Glutamatergic neuron (in vitro differentiated cells): Measurements from ENCODE around the gene FARS2. TPM values are rescaled to one million over a fixed set of nuclear protein-coding genes. Genes with fewer than 3 reads are reported as not detected.

ENCODE experiments used
- DNase-seq: peaks from one replicate; pipeline ENCODE4 v3.0.0; 2022
- H3K27ac Mint-ChIP-seq: one replicate; pipeline ENCODE4 v1.8.0; 2020; ENCODE audit warnings: mild to moderate bottlenecking, mixed read lengths, inconsistent platforms; ENCODE audit not compliant: unreplicated experiment
- H3K27me3 Mint-ChIP-seq: one replicate; pipeline ENCODE4 v1.8.0; 2020; ENCODE audit warnings: mild to moderate bottlenecking, moderate library complexity, mixed read lengths, inconsistent platforms; ENCODE audit not compliant: unreplicated experiment
- H3K36me3 Mint-ChIP-seq: one replicate; pipeline ENCODE4 v1.8.0; 2020; ENCODE audit warnings: mild to moderate bottlenecking, mixed read lengths, inconsistent platforms; ENCODE audit not compliant: unreplicated experiment
- H3K4me1 Mint-ChIP-seq: one replicate; pipeline ENCODE4 v1.8.0; 2020; ENCODE audit warnings: mild to moderate bottlenecking, low read depth, mixed read lengths, inconsistent platforms; ENCODE audit not compliant: unreplicated experiment
- H3K4me3 Mint-ChIP-seq: one replicate; pipeline ENCODE4 v1.8.0; 2020; ENCODE audit warnings: mild to moderate bottlenecking, mixed read lengths, inconsistent platforms; ENCODE audit not compliant: unreplicated experiment
- H3K9me3 Mint-ChIP-seq: one replicate; pipeline ENCODE4 v1.8.0; 2020; ENCODE audit warnings: mild to moderate bottlenecking, moderate library complexity, mixed read lengths, inconsistent platforms; ENCODE audit not compliant: unreplicated experiment
- CTCF ChIP-seq: fragments of 200-600 bp; sonication (generic); IDR thresholded peaks from one replicate; pipeline ENCODE4 v1.5.0; 2021; ENCODE audit not compliant: partially characterized antibody, unreplicated experiment
- total RNA-seq: library from RNA; stranded (reverse); fragmentation: NEBNext Ultra II Directional; extraction: Animal tissue kit (Norgen Biotek cat#: 25700); gene quantifications from one replicate; pipeline ENCODE4 v1.2.1, GENCODE V29; 2021; ENCODE audit not compliant: unreplicated experiment

FARS2 gene
- total RNA-seq, 1 donor from 2014 or later, result 14.2 TPM

- TF ChIP-seq CTCF, result no peak
- H3K27me3 Mint-ChIP-seq, result peaks cover 5% of the 10 kb centered on the region
- no peak overlapping the region for H3K27ac Mint-ChIP-seq
- peaks cover 4% of the 10 kb centered on the region for H3K9me3 Mint-ChIP-seq
- DNase-seq, result no peak
- H3K4me3 Mint-ChIP-seq, result no peak overlapping the region
- peaks cover 2% of the 10 kb centered on the region for H3K4me1 Mint-ChIP-seq
- no peaks in the 10 kb centered on the region for H3K36me3 Mint-ChIP-seq
Measured at GRCh38 chr6:5537132-5537531, 275.8 kb downstream of the FARS2 start.

- no peak for TF ChIP-seq CTCF
- peaks cover 2% of the 10 kb centered on the region for H3K4me1 Mint-ChIP-seq
- peaks cover 4% of the 10 kb centered on the region for H3K9me3 Mint-ChIP-seq
- H3K4me3 Mint-ChIP-seq, result no peak overlapping the region
- no peak overlapping the region for H3K27ac Mint-ChIP-seq
- DNase-seq, result no peak
- H3K27me3 Mint-ChIP-seq, result peaks cover 5% of the 10 kb centered on the region
- no peaks in the 10 kb centered on the region for H3K36me3 Mint-ChIP-seq
Measured at GRCh38 chr6:5537967-5538366, 276.7 kb downstream of the FARS2 start.

- no peak for DNase-seq
- Mint-ChIP-seq H3K36me3 (peaks cover 7% of the 10 kb centered on the region), H3K27me3 (peaks cover 3% of the 10 kb centered on the region), H3K4me1 (peaks cover 2% of the 10 kb centered on the region), H3K9me3 (peaks cover 4% of the 10 kb centered on the region), H3K4me3 (no peak overlapping the region), H3K27ac (no peak overlapping the region)
- TF ChIP-seq CTCF, result no peak
Measured at GRCh38 chr6:5540370-5540769, 279.1 kb downstream of the FARS2 start.

- no peak for DNase-seq
- Mint-ChIP-seq H3K27ac (no peak overlapping the region), H3K9me3 (peaks cover 4% of the 10 kb centered on the region), H3K27me3 (peaks cover 3% of the 10 kb centered on the region), H3K4me1 (peaks cover 2% of the 10 kb centered on the region), H3K4me3 (no peak overlapping the region), H3K36me3 (peaks cover 7% of the 10 kb centered on the region)
- no peak for TF ChIP-seq CTCF
Measured at GRCh38 chr6:5541025-5541424, 279.7 kb downstream of the FARS2 start.

- H3K36me3 Mint-ChIP-seq, result peaks cover 7% of the 10 kb centered on the region
- H3K9me3 Mint-ChIP-seq, result peaks cover 4% of the 10 kb centered on the region
- H3K27me3 Mint-ChIP-seq, result peaks cover 3% of the 10 kb centered on the region
- TF ChIP-seq CTCF, result no peak
- no peak overlapping the region for H3K27ac Mint-ChIP-seq
- DNase-seq, result no peak
- peaks cover 2% of the 10 kb centered on the region for H3K4me1 Mint-ChIP-seq
- no peak overlapping the region for H3K4me3 Mint-ChIP-seq
Measured at GRCh38 chr6:5541751-5542432, 280.6 kb downstream of the FARS2 start.
